Activated T-helper 1 cell treated with anti-CD3 and anti-CD28 coated beads, Interleukin-2, amount 50 U/mL, for 16 hours (primary cell): ENCODE measurements around the gene VKORC1.
"Not testable (repeated sequence)": the region's sequence is repeated elsewhere in the genome, so short reads cannot be mapped to it uniquely, and the experiment has no call there.

Experiments
- DNase-seq, 2 donors: peaks; one replicate each; pipeline ENCODE4 v3.0.0-alpha.2; 2020; ENCODE audit warnings: low read depth in 1 of 2, low spot score in 1 of 2

Gene VKORC1

DNA sequence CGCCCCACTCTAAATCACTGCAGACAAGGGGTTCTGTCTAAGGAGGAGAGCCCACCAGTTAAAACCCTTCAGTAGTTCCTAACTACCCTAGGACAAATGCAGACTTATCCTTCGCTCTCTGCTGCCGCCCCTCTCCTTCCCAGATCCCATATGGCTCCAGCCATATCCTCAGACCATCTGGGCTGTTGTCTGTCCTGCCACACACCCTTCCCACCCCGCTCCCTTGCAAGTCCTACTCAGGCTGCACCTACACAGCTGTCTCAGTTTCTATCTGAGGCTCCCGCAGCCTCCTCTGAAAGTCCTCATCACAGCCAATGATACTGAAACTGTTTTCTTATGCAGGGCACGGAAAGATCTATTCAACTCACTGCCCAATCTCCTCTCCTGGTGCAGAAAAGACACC is 12.9 kb upstream of the VKORC1 start:
- DNase-seq, result no peak

DNA sequence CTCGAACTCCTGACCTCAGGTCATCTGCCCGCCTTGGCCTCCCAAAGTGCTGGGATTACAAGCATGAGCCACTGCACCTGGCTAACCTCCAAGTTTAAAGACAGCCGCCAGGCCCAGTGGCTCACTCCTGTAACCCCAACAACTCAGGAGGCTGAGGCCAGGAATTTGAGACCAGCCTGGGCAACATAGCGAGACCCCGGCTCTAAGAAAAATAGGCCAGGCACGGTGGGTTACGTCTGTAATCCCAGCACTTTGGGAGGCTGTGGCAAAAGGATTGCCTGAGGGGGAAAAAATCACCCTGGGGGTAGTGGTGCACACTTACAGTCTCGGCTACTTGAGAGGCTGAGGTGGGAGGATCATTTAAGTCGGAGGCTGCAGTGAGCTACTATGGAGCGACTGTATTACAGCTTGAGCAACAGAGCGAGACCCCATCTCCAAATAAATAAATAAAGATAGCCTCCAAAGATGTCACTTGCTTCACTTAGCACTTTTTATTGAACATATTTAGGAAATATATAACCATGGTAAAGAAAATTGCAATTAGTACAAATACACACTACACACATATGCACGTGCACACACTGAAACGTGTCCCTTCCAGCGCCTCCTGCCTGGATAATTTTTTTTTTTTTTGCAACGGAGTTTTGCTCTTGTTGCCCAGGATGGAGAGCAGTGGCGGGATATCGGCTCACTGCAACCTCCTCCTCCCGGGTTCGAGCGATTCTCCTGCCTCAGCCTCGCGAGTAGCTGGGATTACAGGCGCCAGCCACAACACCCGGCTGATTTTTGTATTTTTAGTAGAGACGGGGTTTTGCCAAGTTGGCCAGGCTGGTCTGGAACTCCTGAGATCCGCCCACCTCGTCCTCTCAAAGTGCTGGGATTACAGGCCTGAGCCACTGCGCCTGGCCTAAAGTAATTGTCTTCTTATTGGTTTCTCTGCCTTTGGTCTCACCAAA is 12.2 kb upstream of the VKORC1 start:
- DNase-seq, result no peak

DNA sequence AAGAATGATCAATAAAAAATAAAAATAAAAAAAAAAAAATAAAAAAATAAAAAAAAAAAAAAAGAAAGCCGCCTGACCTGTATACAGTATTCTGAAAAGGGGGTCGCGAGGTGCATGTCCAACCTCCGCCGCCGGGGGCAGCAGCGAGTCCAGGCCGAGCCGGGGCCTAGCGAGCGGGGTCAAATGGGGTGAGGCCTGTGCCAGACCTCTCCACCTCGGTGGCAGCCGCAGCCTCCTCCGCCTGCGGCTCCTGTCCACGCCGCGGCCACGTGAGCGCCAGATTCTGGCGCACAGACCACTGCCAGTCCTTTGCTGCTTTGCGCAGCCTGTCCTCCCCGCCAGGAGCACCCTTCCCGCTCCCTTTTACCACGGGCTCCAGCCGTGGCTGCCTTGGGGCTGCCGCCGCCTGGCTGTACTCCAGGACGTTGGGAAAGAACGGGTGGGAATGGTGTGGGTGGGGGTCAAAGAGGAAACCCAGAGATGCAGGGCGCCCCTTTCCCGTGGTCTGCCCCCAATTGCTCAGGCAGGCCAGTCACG is 11.1 kb upstream of the VKORC1 start:
- DNase-seq, result peak; percentile 62 to 63

- not testable (repeated sequence) for DNase-seq
Observed at GRCh38 chr16:31100876-31101641, 6.5 kb upstream of the VKORC1 start.

GRCh38 chr16:31099860-31100638 is 5.5 kb upstream of the VKORC1 start:
- no peak for DNase-seq

DNA sequence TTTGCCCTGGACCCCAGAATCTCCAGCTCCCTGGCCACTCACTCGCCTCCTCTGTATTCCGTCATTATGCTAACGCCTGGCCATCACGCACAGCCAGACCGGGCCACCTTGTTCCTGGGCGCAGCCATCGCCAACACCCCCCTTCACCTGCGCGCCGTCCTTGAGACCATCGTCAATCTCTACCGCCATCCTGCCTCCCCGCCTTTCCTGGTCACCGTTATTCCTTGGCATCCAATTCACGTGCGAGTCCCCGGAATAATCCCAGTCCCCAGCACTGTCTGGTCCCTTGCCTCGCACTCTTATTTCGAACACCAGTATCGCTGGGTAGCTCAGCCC is 541 bp downstream of the VKORC1 start:
- DNase-seq, result no peak

DNA sequence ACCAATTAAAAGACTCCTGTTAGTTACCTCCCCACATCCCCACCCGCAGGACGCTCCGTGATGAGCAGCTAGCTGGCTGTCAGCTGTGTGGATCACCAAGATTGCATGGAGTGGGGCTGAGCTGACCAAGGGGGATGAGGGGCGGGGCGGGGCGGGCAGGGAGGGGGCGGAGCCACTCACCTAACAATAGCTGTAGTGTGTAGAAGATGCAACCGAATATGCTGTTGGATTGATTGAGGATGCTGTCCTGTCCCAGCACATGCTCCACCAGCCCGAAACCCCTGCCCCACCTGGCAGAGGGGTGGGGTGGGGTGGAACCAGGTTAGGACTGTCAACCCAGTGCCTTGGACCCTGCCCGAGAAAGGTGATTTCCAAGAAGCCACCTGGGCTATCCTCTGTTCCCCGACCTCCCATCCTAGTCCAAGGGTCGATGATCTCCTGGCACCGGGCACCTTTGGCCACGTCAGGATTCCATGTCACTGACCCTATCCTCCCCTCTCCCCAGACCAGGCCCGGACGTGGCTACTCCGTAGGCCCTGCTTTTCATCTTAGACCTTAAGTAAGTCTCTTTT is 1.4 kb downstream of the VKORC1 start:
- DNase-seq, result no peak

DNA sequence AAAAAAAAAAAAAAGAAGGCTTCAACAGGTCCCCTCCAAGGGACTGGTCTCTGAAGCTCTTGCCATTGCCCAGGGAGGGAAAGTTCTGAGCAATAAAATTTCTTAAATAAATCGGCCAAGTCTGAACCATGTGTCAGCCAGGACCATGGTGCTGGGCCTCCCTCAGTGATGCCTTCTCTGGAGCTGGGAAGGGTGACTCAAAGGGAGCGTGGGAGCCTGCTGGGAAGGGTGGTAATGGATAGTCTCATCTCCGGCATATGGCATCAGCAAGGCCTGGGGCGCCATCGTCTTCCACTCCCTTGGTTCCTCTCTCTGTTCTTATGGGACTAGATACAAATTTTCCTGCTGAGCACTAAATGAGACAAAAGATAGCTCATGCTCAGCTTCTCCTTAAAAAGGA is 2.3 kb downstream of the VKORC1 start:
- DNase-seq, result no peak

DNA sequence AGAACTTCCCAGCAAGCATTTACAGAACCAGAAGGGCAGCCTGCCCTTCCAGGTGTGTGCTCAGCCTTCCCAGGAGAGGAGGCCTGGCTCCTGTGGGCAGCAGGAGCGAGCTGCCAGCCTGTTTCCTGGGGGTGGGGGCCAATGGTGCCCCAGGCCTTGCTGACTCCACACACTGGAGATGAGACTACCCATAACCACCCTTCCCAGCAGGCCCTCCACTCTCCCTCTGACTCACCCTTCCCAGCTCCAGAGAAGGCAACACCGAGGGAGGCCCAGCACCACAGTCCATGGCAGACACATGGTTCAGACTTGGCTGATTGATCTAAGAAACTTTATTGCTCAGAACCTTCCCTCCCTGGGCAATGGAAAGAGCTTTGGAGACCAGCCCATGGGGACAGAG is 4.1 kb downstream of the VKORC1 start:
- DNase-seq, result no peak

- no peak for DNase-seq
Observed at GRCh38 chr16:31089199-31089598, 5.4 kb downstream of the VKORC1 start.

DNA sequence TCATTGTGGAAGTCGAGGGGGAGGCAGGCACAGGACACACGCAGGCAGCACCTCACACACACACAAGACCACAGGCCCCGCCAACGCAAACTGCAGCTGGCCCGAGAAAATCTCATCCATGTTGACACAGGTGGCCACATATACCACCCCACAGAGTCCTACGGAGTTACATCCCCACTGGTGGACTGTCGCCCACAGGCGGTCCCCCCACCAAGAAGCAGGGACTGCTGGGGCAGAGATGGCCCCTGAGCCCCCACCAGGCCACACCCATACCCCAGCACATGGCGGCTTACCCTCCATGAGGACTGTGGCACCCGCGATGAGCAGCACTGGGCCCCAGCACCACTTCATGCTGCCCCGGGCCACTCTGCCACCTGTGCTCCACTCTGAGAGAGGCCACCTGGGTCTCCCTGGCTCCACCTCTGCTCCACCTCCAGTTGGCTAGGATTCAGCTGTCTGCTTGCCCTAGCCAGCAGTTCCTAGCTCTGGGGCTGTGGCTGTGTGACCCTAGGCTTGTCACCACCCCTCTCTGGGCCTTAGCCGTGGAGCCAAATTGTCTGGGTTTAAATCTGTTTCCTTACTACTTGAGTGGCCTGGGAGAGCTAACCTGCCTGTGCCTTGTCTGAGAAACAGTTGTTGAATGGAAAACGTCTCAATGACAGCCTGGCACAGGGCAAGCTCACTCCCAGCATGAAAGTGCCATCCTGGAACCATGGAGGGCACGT is 6.0 kb downstream of the VKORC1 start, which contains the start of gene PRSS53:
PRSS53 (minus strand) TSS at position 485 of the 725 bp plus-strand sequence; CDS start at position 351, 134 bp downstream.
- DNase-seq, result no peak

DNA sequence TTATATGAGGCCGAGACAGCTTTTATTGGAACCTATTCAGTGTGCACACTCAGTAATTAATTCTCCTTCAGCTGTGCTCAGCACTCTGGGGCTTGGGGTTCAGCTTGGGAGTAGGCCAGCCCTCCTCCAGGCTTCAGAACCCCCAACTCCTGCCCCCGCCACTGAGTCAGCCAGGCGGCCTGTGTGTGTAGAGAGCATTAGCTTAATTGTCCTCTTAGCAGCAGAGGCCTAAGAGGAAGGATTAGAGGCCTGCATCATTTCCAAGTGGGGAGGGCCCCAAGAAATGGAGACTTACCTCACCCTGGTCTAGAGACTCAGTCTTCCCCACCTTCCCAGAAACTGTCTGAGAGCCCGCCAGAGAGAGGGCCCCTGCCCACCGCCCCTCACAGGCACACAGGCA is 6.6 kb downstream of the VKORC1 start:
- no peak for DNase-seq

GRCh38 chr16:31087481-31087880 is 7.1 kb downstream of the VKORC1 start:
- DNase-seq, result no peak

DNA sequence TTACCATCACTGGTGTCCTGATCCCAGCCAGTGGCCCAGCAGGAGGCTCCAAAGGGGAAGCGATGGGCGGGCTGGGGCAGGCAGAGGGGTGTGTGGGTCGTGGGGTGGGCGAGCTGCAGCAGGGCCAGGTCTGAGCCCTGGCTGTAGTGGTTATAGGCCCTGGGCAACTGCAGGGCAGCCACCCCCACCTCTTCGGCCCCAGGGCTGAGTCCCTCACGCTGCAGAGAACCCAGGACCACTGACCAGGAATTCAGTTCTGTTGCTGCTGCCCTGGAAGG is 8.0 kb downstream of the VKORC1 start:
- DNase-seq, result no peak

DNA sequence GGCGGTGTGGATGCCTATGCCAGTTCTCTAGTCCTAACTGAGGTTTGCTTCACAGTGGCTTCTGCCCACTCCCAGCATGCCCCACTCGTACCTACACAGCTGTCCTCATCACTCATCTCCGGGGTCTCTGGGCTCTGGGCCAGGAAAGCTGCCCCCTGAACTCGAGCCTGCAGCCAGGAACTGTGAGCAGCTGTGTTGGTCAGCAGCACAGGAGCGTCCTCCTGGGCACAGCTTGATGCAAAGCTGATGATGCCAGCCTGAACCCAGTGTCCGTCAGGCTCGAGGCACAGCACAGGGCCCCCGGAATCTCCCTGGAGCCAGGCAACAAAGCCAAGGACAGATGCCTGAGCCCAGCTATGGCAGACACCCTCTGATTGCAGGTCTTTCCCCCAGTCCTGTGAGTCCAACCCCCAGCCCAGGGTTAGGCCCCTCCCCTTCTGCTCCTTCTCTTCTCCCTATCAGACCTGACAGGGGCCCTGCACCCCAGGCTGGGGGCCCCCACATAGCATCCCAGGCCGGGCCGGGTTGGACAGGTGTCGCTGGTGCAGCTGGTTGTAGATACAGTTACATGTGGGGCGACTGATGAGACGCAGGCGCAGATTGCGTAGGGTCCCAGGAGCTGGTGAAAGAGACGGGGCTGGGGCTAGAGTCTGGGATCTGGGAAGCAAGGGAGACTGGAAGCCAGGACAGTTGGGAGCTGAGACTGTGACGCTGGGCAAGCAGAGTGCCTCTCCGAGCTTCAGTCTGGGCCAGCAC is 8.5 kb downstream of the VKORC1 start:
- no peak for DNase-seq

DNA sequence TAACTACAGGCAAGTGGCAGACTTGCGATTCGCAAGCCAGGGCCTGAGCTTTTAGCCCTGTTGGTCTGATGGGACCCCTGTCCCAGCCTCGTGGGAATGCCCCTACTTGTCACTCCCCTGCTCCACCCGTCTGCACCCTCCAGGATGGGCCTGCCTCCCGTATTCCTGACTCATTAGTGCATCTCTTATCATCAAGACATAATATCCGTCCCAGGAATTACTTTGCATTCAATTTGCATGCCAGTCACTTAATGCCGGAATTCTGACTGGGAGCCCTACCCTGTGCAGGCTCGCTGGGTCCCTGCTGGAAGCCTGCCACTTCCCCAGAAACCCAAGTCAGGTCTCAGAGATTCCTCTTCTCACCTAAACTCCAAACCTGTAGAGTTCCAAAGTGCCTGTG is 9.2 kb downstream of the VKORC1 start:
- DNase-seq, result no peak

DNA sequence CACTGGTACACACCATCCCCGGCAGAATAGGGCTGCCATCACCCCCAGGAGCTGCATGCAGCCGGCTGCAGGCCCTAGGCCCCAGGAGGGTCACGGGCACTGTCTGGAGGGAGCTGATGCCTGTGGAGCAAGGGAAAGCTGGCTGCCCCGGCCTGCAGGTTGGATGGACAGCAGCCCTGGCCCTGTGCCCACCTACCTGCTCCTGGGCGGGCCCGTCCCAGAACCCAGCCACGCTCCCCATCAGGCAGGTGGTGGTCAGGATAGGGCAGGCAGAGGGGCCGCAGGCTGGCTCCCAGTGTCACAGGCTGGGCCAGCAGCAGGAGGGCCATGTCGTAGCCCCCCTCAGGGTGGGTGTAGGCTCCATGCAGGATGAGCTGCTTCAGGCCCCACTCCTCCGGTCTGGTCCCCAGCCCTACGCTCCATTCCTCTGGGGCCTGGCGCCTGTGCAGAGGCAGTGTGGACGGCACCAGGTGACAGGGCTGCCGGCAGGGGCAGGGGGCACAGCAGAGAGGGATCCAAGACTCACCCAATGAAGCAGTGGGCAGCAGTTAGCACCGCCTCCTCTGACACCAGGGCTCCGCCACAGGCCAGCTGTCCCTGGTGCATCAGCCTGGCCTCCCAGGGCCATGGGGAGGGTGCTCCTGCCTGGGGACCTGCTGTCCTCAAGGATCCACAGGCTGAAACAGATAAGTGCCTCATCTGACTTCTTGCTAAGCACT is 9.9 kb downstream of the VKORC1 start:
- DNase-seq, result no peak

- no peak for DNase-seq
Observed at GRCh38 chr16:31083981-31084380, 10.6 kb downstream of the VKORC1 start.

- no peak for DNase-seq
Observed at GRCh38 chr16:31083556-31083955, 11.0 kb downstream of the VKORC1 start.
